ENCODE data around the gene DPEP3. TPM values are rescaled to one million over a fixed set of nuclear protein-coding genes. Genes with fewer than 3 reads are reported as not detected.

Gene DPEP3
- total and polyA plus RNA-seq, 2 experiments from 2014 or later = not detected

GRCh38 chr16:67946128-67946569 lies 34.1 kb downstream of the DPEP3 start:
- no peaks in the 10 kb centered on the region for H3K36me3 ChIP-seq (replicated peaks; ENCODE audit: insufficient read depth, low read depth)
- no peaks in the 10 kb centered on the region for H4K20me1 ChIP-seq (ENCODE audit: insufficient read depth, poor library complexity, severe bottlenecking)
- no peak overlapping the region for H3K4me3 ChIP-seq
- H3K27me3 ChIP-seq = no peaks in the 10 kb centered on the region
- no peaks in the 10 kb centered on the region for H3K9me2 ChIP-seq (replicated peaks; ENCODE audit: insufficient read depth)
- WGBS (ENCODE audit: low lambda C conversion rate, missing lambda C conversion rate) = 96% methylated on average over 20 of the region's 20 CpGs
- H3K27ac ChIP-seq = no peak overlapping the region
- H3K4me2 ChIP-seq = no peak overlapping the region
- TF ChIP-seq EZH2 (IDR thresholded peaks at IDR 0.05; ENCODE audit: borderline replicate concordance) (no peak), CTCF (IDR thresholded peaks at IDR 0.05; ENCODE audit: poor library complexity) (no peak), EZH2phosphoT487 (IDR thresholded peaks at IDR 0.05; ENCODE audit: low read depth, severe bottlenecking, unreplicated experiment) (no peak)
- DNase-seq (ENCODE audit: low spot score) = no peak
- H3K79me2 ChIP-seq = no peaks in the 10 kb centered on the region
- no peak overlapping the region for H2AFZ ChIP-seq
- no peaks in the 10 kb centered on the region for H3K4me1 ChIP-seq (ENCODE audit: insufficient read depth)
- H3K9me3 ChIP-seq (ENCODE audit: low read depth) = no peaks in the 10 kb centered on the region

GRCh38 chr16:67945392-67945933 lies 34.8 kb downstream of the DPEP3 start:
- no peak for TF ChIP-seq EZH2phosphoT487 (IDR thresholded peaks at IDR 0.05; ENCODE audit: low read depth, severe bottlenecking, unreplicated experiment)
- no peak for TF ChIP-seq EZH2 (IDR thresholded peaks at IDR 0.05; ENCODE audit: borderline replicate concordance)
- TF ChIP-seq CTCF (IDR thresholded peaks at IDR 0.05; ENCODE audit: poor library complexity) = no peak
- DNase-seq (ENCODE audit: low spot score) = no peak
- H3K27me3 ChIP-seq = no peaks in the 10 kb centered on the region
- WGBS (ENCODE audit: low lambda C conversion rate, missing lambda C conversion rate) = 94% methylated on average over 24 of the region's 24 CpGs
- no peaks in the 10 kb centered on the region for H3K79me2 ChIP-seq
- no peak overlapping the region for H3K4me2 ChIP-seq
- H4K20me1 ChIP-seq (ENCODE audit: insufficient read depth, poor library complexity, severe bottlenecking) = no peaks in the 10 kb centered on the region
- no peaks in the 10 kb centered on the region for H3K4me1 ChIP-seq (ENCODE audit: insufficient read depth)
- H3K36me3 ChIP-seq (replicated peaks; ENCODE audit: insufficient read depth, low read depth) = no peaks in the 10 kb centered on the region
- H2AFZ ChIP-seq = no peak overlapping the region
- no peak overlapping the region for H3K27ac ChIP-seq
- no peaks in the 10 kb centered on the region for H3K9me3 ChIP-seq (ENCODE audit: low read depth)
- H3K9me2 ChIP-seq (replicated peaks; ENCODE audit: insufficient read depth) = no peaks in the 10 kb centered on the region
- H3K4me3 ChIP-seq = no peak overlapping the region

- 99% methylated on average over 24 of the region's 24 CpGs for WGBS (ENCODE audit: low lambda C conversion rate, missing lambda C conversion rate)
- Histone ChIP-seq H3K79me2 (peaks cover 3% of the 10 kb centered on the region), H4K20me1 (ENCODE audit: insufficient read depth, poor library complexity, severe bottlenecking) (no peaks in the 10 kb centered on the region), H3K9me3 (ENCODE audit: low read depth) (no peaks in the 10 kb centered on the region), H3K27ac (no peak overlapping the region), H3K4me2 (no peak overlapping the region), H3K4me3 (no peak overlapping the region), H2AFZ (no peak overlapping the region), H3K9me2 (replicated peaks; ENCODE audit: insufficient read depth) (no peaks in the 10 kb centered on the region), H3K36me3 (replicated peaks; ENCODE audit: insufficient read depth, low read depth) (no peaks in the 10 kb centered on the region), H3K27me3 (no peaks in the 10 kb centered on the region), H3K4me1 (ENCODE audit: insufficient read depth) (no peaks in the 10 kb centered on the region)
- DNase-seq (ENCODE audit: low spot score) = no peak
- TF ChIP-seq CTCF (IDR thresholded peaks at IDR 0.05; ENCODE audit: poor library complexity) (no peak), EZH2 (IDR thresholded peaks at IDR 0.05; ENCODE audit: borderline replicate concordance) (no peak), EZH2phosphoT487 (IDR thresholded peaks at IDR 0.05; ENCODE audit: low read depth, severe bottlenecking, unreplicated experiment) (no peak)
Observed at GRCh38 chr16:67944690-67945391, 35.5 kb downstream of the DPEP3 start.
